ENCODE results near the gene CDH23. TPM values are rescaled to one million over a fixed set of nuclear protein-coding genes. Genes with fewer than 3 reads are reported as not detected.

Gene CDH23
- total RNA-seq, 2 donors from 2014 or later: 28.5 to 58.7 TPM

GRCh38 chr10:71443676-71444075 lies 47.0 kb downstream of the CDH23 start:
- no peaks in the 10 kb centered on the region for H3K4me1 ChIP-seq
- H3K27ac ChIP-seq: no peak overlapping the region
- no peaks in the 10 kb centered on the region for H3K9me3 ChIP-seq
- no peaks in the 10 kb centered on the region for H3K27me3 ChIP-seq
- H3K4me3 ChIP-seq: no peak overlapping the region
- ATAC-seq (no peak), DNase-seq (no peak)
- no peaks in the 10 kb centered on the region for H3K36me3 ChIP-seq (replicated peaks in 1 of 2; ENCODE audit: insufficient read depth in 1 of 2, low read depth in 2 of 2)
- no peak for TF ChIP-seq CTCF (IDR thresholded peaks at IDR 0.05)
- no peak for TF ChIP-seq POLR2A (IDR thresholded peaks at IDR 0.05)
- 71 to 77% methylated on average over 6 to 10 of the region's 10 CpGs for WGBS, 2 donors
- intact Hi-C loops (cut with DNase I): no loop called here

GRCh38 chr10:71444284-71445054 lies 47.7 kb downstream of the CDH23 start:
- WGBS, 2 donors: 60 to 67% methylated on average over 3 to 4 of the region's 4 CpGs
- no peaks in the 10 kb centered on the region for H3K27me3 ChIP-seq
- intact Hi-C loops (cut with DNase I): no loop called here

GRCh38 chr10:71447676-71448075 lies 51.0 kb downstream of the CDH23 start:
- no peaks in the 10 kb centered on the region for H3K27me3 ChIP-seq
- no peak overlapping the region for H3K27ac ChIP-seq
- ATAC-seq (no peak), DNase-seq (no peak)
- H3K4me1 ChIP-seq: no peaks in the 10 kb centered on the region
- H3K9me3 ChIP-seq: no peaks in the 10 kb centered on the region
- intact Hi-C loops (cut with DNase I): no loop called here
- WGBS, 2 donors: 43 to 50% methylated on average over 2 of the region's 2 CpGs
- no peaks in the 10 kb centered on the region for H3K36me3 ChIP-seq (replicated peaks in 1 of 2; ENCODE audit: insufficient read depth in 1 of 2, low read depth in 2 of 2)
- H3K4me3 ChIP-seq: no peak overlapping the region
- TF ChIP-seq CTCF (IDR thresholded peaks at IDR 0.05): no peak
- TF ChIP-seq POLR2A (IDR thresholded peaks at IDR 0.05): no peak

More at GRCh38 chr10:71444284-71445054, 47.7 kb downstream of the CDH23 start:
- ATAC-seq: no peak
- H3K36me3 ChIP-seq (replicated peaks in 1 of 2; ENCODE audit: insufficient read depth in 1 of 2, low read depth in 2 of 2): no peaks in the 10 kb centered on the region
- no peaks in the 10 kb centered on the region for H3K9me3 ChIP-seq
- no peak for TF ChIP-seq CTCF (IDR thresholded peaks at IDR 0.05)
- TF ChIP-seq POLR2A (IDR thresholded peaks at IDR 0.05): no peak
- no peak overlapping the region for H3K27ac ChIP-seq
- DNase-seq: no peak
- H3K4me3 ChIP-seq: no peak overlapping the region
- H3K4me1 ChIP-seq: no peaks in the 10 kb centered on the region

- intact Hi-C loops (cut with DNase I): no loop called here
- 79 to 89% methylated on average over 7 to 9 of the region's 9 CpGs for WGBS, 2 donors
- no peak for DNase-seq
- ATAC-seq: no peak
- Histone ChIP-seq H3K9me3 (no peaks in the 10 kb centered on the region), H3K27me3 (no peaks in the 10 kb centered on the region), H3K4me1 (no peaks in the 10 kb centered on the region), H3K4me3 (no peak overlapping the region), H3K36me3 (replicated peaks in 1 of 2; ENCODE audit: insufficient read depth in 1 of 2, low read depth in 2 of 2) (no peaks in the 10 kb centered on the region), H3K27ac (no peak overlapping the region)
- TF ChIP-seq POLR2A (IDR thresholded peaks at IDR 0.05) (no peak), CTCF (IDR thresholded peaks at IDR 0.05) (no peak)
These were observed 51.4 kb downstream of the CDH23 start for GRCh38 chr10:71448146-71448545.

- TF ChIP-seq CTCF (IDR thresholded peaks at IDR 0.05): no peak
- no peak for TF ChIP-seq POLR2A (IDR thresholded peaks at IDR 0.05)
- no peak for ATAC-seq
- H3K27me3 ChIP-seq: no peaks in the 10 kb centered on the region
- no peak for DNase-seq
- intact Hi-C loops (cut with DNase I): no loop called here
- no peak overlapping the region for H3K27ac ChIP-seq
- WGBS, 2 donors: 76 to 89% methylated on average over 4 to 5 of the region's 5 CpGs
- H3K9me3 ChIP-seq: no peaks in the 10 kb centered on the region
- H3K36me3 ChIP-seq (replicated peaks in 1 of 2; ENCODE audit: insufficient read depth in 1 of 2, low read depth in 2 of 2): no peaks in the 10 kb centered on the region
- no peaks in the 10 kb centered on the region for H3K4me1 ChIP-seq
- no peak overlapping the region for H3K4me3 ChIP-seq
These were observed 52.3 kb downstream of the CDH23 start for GRCh38 chr10:71449026-71449425.
